H9 (cell line): ENCODE measurements around the gene SLC25A29. TPM values are rescaled to one million over a fixed set of nuclear protein-coding genes. Genes with fewer than 3 reads are reported as not detected.
"Not testable (repeated sequence)": the region's sequence is repeated elsewhere in the genome, so short reads cannot be mapped to it uniquely, and the experiment has no call there.

Source experiments
- DNase-seq: peaks from one replicate; pipeline ENCODE4 v3.0.0-alpha.2; 2017
- H2AFZ ChIP-seq: one replicate; pipeline ENCODE4 v1.6.1; 2013; ENCODE audit warnings: mild to moderate bottlenecking, low read length, control low read depth, moderate library complexity
- H2AK5ac ChIP-seq: 2 replicates; pipeline ENCODE4 v1.6.1; 2013; ENCODE audit warnings: low read length, control low read depth, mixed read lengths; ENCODE audit not compliant: insufficient read length
- H2BK120ac ChIP-seq: one replicate; pipeline ENCODE4 v1.6.1; 2013; ENCODE audit warnings: low read depth, mild to moderate bottlenecking, low read length, control low read depth, inconsistent platforms; ENCODE audit not compliant: poor library complexity, severe bottlenecking
- H2BK12ac ChIP-seq: 2 replicates; pipeline ENCODE4 v1.6.1; 2013; ENCODE audit warnings: low read length, control low read depth, mixed read lengths, low read depth; ENCODE audit not compliant: insufficient read length
- H2BK15ac ChIP-seq: 2 replicates; pipeline ENCODE4 v1.6.1; 2013; ENCODE audit warnings: low read depth, low read length, control low read depth
- H2BK20ac ChIP-seq: one replicate; pipeline ENCODE4 v1.6.1; 2013; ENCODE audit warnings: low read depth, mild to moderate bottlenecking, low read length, control low read depth, inconsistent platforms; ENCODE audit not compliant: poor library complexity, severe bottlenecking
- H2BK5ac ChIP-seq: 2 replicates; pipeline ENCODE4 v1.6.1; 2013; ENCODE audit warnings: low read length, control low read depth, mixed read lengths; ENCODE audit not compliant: insufficient read length
- H3K14ac ChIP-seq: 2 replicates; pipeline ENCODE4 v1.6.1; 2013; ENCODE audit warnings: low read length, control low read depth; ENCODE audit not compliant: insufficient read depth
- H3K18ac ChIP-seq: 2 replicates; pipeline ENCODE4 v1.6.1; 2013; ENCODE audit warnings: low read depth, mild to moderate bottlenecking, mixed read lengths, low read length, control low read depth; ENCODE audit not compliant: insufficient read length
- H3K23ac ChIP-seq: 2 replicates; pipeline ENCODE4 v1.6.1; 2013; ENCODE audit warnings: low read length, control low read depth, mixed read lengths, low read depth; ENCODE audit not compliant: insufficient read length
- H3K23me2 ChIP-seq: 2 replicates; pipeline ENCODE4 v1.6.1; 2013; ENCODE audit warnings: low read depth, mild to moderate bottlenecking, mixed read lengths, low read length, control low read depth; ENCODE audit not compliant: insufficient read length, poor library complexity, severe bottlenecking
- H3K27ac ChIP-seq: 2 replicates; pipeline ENCODE4 v1.5.1; 2013; ENCODE audit warnings: low read length, control low read depth, mixed read lengths, low read depth; ENCODE audit not compliant: insufficient read length
- H3K27me3 ChIP-seq: 2 replicates; pipeline ENCODE4 v1.6.1; 2013; ENCODE audit warnings: low read length, control low read depth, inconsistent platforms; ENCODE audit not compliant: insufficient read depth
- H3K4ac ChIP-seq: 2 replicates; pipeline ENCODE4 v1.6.1; 2013; ENCODE audit warnings: low read depth, mild to moderate bottlenecking, control low read depth, inconsistent platforms, low read length, moderate library complexity
- H3K4me1 ChIP-seq: 2 replicates; pipeline ENCODE4 v1.6.1; 2013; ENCODE audit warnings: low read length, control low read depth, inconsistent platforms; ENCODE audit not compliant: insufficient read depth
- H3K4me2 ChIP-seq: 2 replicates; pipeline ENCODE4 v1.6.1; 2013; ENCODE audit warnings: low read length, control low read depth, mixed read lengths; ENCODE audit not compliant: insufficient read length, insufficient read depth
- H3K56ac ChIP-seq: 2 replicates; pipeline ENCODE4 v1.6.1; 2013; ENCODE audit warnings: low read depth, mild to moderate bottlenecking, mixed read lengths, low read length, control low read depth; ENCODE audit not compliant: insufficient read length
- H3K79me1 ChIP-seq: 2 replicates; pipeline ENCODE4 v1.6.1; 2013; ENCODE audit warnings: low read depth, mild to moderate bottlenecking, moderate library complexity, low read length, control low read depth, inconsistent platforms; ENCODE audit not compliant: insufficient read depth, poor library complexity, severe bottlenecking
- H3K79me2 ChIP-seq: 2 replicates; pipeline ENCODE4 v1.6.1; 2013; ENCODE audit warnings: low read length, control low read depth, inconsistent platforms; ENCODE audit not compliant: insufficient read depth
- H3K9ac ChIP-seq: 2 replicates; pipeline ENCODE4 v1.6.1; 2013; ENCODE audit warnings: low read length, control low read depth, mixed read lengths; ENCODE audit not compliant: insufficient read length; ENCODE audit errors: extremely low read depth
- H3K9me3 ChIP-seq: one replicate; pipeline ENCODE4 v1.6.1; 2013; ENCODE audit warnings: low read depth, low read length, inconsistent platforms; ENCODE audit not compliant: control insufficient read depth
- H3T11ph ChIP-seq: one replicate; pipeline ENCODE4 v1.6.1; 2013; ENCODE audit warnings: mild to moderate bottlenecking, low read length, control low read depth, inconsistent platforms
- H4K20me1 ChIP-seq: one replicate; pipeline ENCODE4 v1.6.1; 2013; ENCODE audit not compliant: control insufficient read depth, insufficient read length, insufficient read depth
- H4K5ac ChIP-seq: 2 replicates; pipeline ENCODE4 v1.6.1; 2013; ENCODE audit warnings: low read depth, mild to moderate bottlenecking, mixed read lengths, low read length, control low read depth; ENCODE audit not compliant: insufficient read length
- H4K8ac ChIP-seq: replicated peaks from 2 replicates; pipeline ENCODE4 v1.6.1; 2013; ENCODE audit warnings: low read length, control low read depth, mixed read lengths, low read depth; ENCODE audit not compliant: insufficient read length
- H4K91ac ChIP-seq: 2 replicates; pipeline ENCODE4 v1.6.1; 2013; ENCODE audit warnings: low read depth, mild to moderate bottlenecking, moderate library complexity, mixed read lengths, low read length, control low read depth; ENCODE audit not compliant: insufficient read length
- H3K27ac Mint-ChIP-seq, 3 experiments: 2 replicates in 2 of 3; 3 replicates in 1 of 3; pipeline ENCODE4 v1.8.0; 2020 to 2021; ENCODE audit warnings: mixed read lengths in 3 of 3, mild to moderate bottlenecking in 1 of 3, moderate library complexity in 1 of 3
- H3K27me3 Mint-ChIP-seq: 2 replicates; pipeline ENCODE4 v1.8.0; 2021; ENCODE audit warnings: low read depth, mild to moderate bottlenecking, moderate library complexity, mixed read lengths
- H3K36me3 Mint-ChIP-seq, 3 experiments: 2 replicates in 2 of 3; 3 replicates in 1 of 3; pipeline ENCODE4 v1.8.0; 2020 to 2021; ENCODE audit warnings: low read depth in 3 of 3, mixed read lengths in 3 of 3; ENCODE audit not compliant: insufficient read depth in 1 of 3
- H3K4me1 Mint-ChIP-seq, 2 experiments: 2 replicates each; pipeline ENCODE4 v1.8.0; 2020; ENCODE audit warnings: mixed read lengths in 2 of 2
- H3K4me3 Mint-ChIP-seq, 2 experiments: 2 replicates in 1 of 2; 3 replicates in 1 of 2; pipeline ENCODE4 v1.8.0; 2020 to 2021; ENCODE audit warnings: mild to moderate bottlenecking in 2 of 2, mixed read lengths in 2 of 2, moderate library complexity in 1 of 2
- H3K9me3 Mint-ChIP-seq, 2 experiments: 2 replicates in 1 of 2; 3 replicates in 1 of 2; pipeline ENCODE4 v1.8.0; 2020; ENCODE audit warnings: mild to moderate bottlenecking in 2 of 2, mixed read lengths in 2 of 2, moderate library complexity in 1 of 2
- WGBS: extraction: QIAGEN DNeasy Blood & Tissue Kit; methylation state at CpG from one replicate; pipeline ENCODE4 v1.1.7; 2013; ENCODE audit warnings: missing lambda C conversion rate, low lambda C conversion rate, mixed read lengths; ENCODE audit not compliant: insufficient read length; ENCODE audit errors: extremely low coverage; 5-methylcytosine and 5-hydroxymethylcytosine counted together
- total RNA-seq: library from RNA; stranded (reverse); gene quantifications from 2 replicates; pipeline ENCODE4 v1.2.1, GENCODE V29; 2021

Gene SLC25A29
- total RNA-seq, 1 experiment from 2014 or later = 175 TPM

- H3K27me3 ChIP-seq, H3K9me3 ChIP-seq: not testable (repeated sequence)
- H3K36me3 Mint-ChIP-seq = peaks cover 43 to 75% (median 69%) of the 10 kb centered on the region in 3 experiments; a peak in 6 of 7 replicates
Observed at GRCh38 chr14:100342826-100343225, 36.6 kb upstream of the SLC25A29 start.

More at GRCh38 chr14:100342826-100343225, 36.6 kb upstream of the SLC25A29 start:
- H3K23me2 ChIP-seq, H3K4me2 ChIP-seq, H2BK15ac ChIP-seq, H2BK12ac ChIP-seq, H3T11ph ChIP-seq, H3K27me3 Mint-ChIP-seq, H3K56ac ChIP-seq, H2AFZ ChIP-seq, H2BK20ac ChIP-seq, H3K18ac ChIP-seq, H3K79me2 ChIP-seq, H3K4me3 Mint-ChIP-seq, H4K20me1 ChIP-seq, H3K4ac ChIP-seq, H4K8ac ChIP-seq, H3K14ac ChIP-seq, H3K9ac ChIP-seq, DNase-seq, H3K79me1 ChIP-seq, H3K9me3 Mint-ChIP-seq, H2BK120ac ChIP-seq, H3K23ac ChIP-seq, H4K5ac ChIP-seq, H3K4me1 ChIP-seq, H4K91ac ChIP-seq, H2AK5ac ChIP-seq, H3K4me1 Mint-ChIP-seq, H3K27ac ChIP-seq, H3K27ac Mint-ChIP-seq, H2BK5ac ChIP-seq: not testable (repeated sequence)
- WGBS = no CpG with 5 or more reads among the region's 12 CpGs
